Astrocyte (in vitro differentiated cells and primary cell): ENCODE measurements around the gene DLGAP1. TPM values are rescaled to one million over a fixed set of nuclear protein-coding genes. Genes with fewer than 3 reads are reported as not detected.

Source experiments
- DNase-seq: peaks from one replicate; pipeline ENCODE4 v3.0.0-alpha.2; 2010; ENCODE audit warnings: low read depth
- FAIRE-seq: peaks from 2 replicates; lab custom pipeline; 2011; peaks lifted over from hg19 to GRCh38; lab: Jason Lieb, UNC
- H2AFZ ChIP-seq: 2 replicates; pipeline ENCODE4 v1.6.0; 2012; ENCODE audit warnings: low read depth, low read length, inconsistent platforms
- H3K27ac ChIP-seq: 2 replicates; pipeline ENCODE4 v1.5.1; 2011; ENCODE audit warnings: low read depth, low read length, inconsistent platforms
- H3K27me3 ChIP-seq: 2 replicates; pipeline ENCODE4 v1.6.0; 2011; ENCODE audit warnings: low read length, inconsistent platforms; ENCODE audit not compliant: insufficient read depth
- H3K36me3 ChIP-seq: 2 replicates; pipeline ENCODE4 v1.5.1; 2011; ENCODE audit warnings: low read length, inconsistent platforms; ENCODE audit not compliant: insufficient read depth
- H3K4me1 ChIP-seq: 2 replicates; pipeline ENCODE4 v1.5.1; 2011; ENCODE audit warnings: low read length, inconsistent platforms; ENCODE audit not compliant: insufficient read depth
- H3K4me2 ChIP-seq: 2 replicates; pipeline ENCODE4 v1.6.0; 2012; ENCODE audit warnings: low read length, inconsistent platforms
- H3K4me3 ChIP-seq: 2 replicates; pipeline ENCODE4 v1.5.1; 2011; ENCODE audit warnings: low read depth, mild to moderate bottlenecking, low read length, inconsistent platforms; ENCODE audit not compliant: insufficient read depth
- H3K79me2 ChIP-seq: 2 replicates; pipeline ENCODE4 v1.6.0; 2012; ENCODE audit warnings: mild to moderate bottlenecking, low read length, inconsistent platforms; ENCODE audit not compliant: insufficient read depth
- H3K9ac ChIP-seq: 2 replicates; pipeline ENCODE4 v1.6.0; 2012; ENCODE audit warnings: mild to moderate bottlenecking, low read length, inconsistent platforms
- H3K9me3 ChIP-seq: 2 replicates; pipeline ENCODE4 v1.5.1; 2012; ENCODE audit warnings: low read depth, mild to moderate bottlenecking, low read length, inconsistent platforms; ENCODE audit not compliant: insufficient read depth
- H4K20me1 ChIP-seq: 2 replicates; pipeline ENCODE4 v1.6.0; 2012; ENCODE audit warnings: low read length, inconsistent platforms; ENCODE audit not compliant: insufficient read depth
- H3K27ac Mint-ChIP-seq: one replicate; pipeline ENCODE4 v1.8.0; 2021; ENCODE audit warnings: mild to moderate bottlenecking, mixed read lengths; ENCODE audit not compliant: unreplicated experiment
- H3K27me3 Mint-ChIP-seq: one replicate; pipeline ENCODE4 v1.8.0; 2021; ENCODE audit warnings: low read depth, mixed read lengths; ENCODE audit not compliant: unreplicated experiment
- H3K36me3 Mint-ChIP-seq: one replicate; pipeline ENCODE4 v1.8.0; 2021; ENCODE audit warnings: low read depth, mixed read lengths; ENCODE audit not compliant: unreplicated experiment
- H3K4me1 Mint-ChIP-seq: one replicate; pipeline ENCODE4 v1.8.0; 2021; ENCODE audit warnings: low read depth, mixed read lengths; ENCODE audit not compliant: unreplicated experiment
- H3K4me3 Mint-ChIP-seq: one replicate; pipeline ENCODE4 v1.8.0; 2021; ENCODE audit warnings: mild to moderate bottlenecking, moderate library complexity, mixed read lengths; ENCODE audit not compliant: unreplicated experiment
- H3K9me3 Mint-ChIP-seq: one replicate; pipeline ENCODE4 v1.8.0; 2021; ENCODE audit warnings: mild to moderate bottlenecking, mixed read lengths; ENCODE audit not compliant: unreplicated experiment
- CTCF ChIP-seq: IDR thresholded peaks from 2 replicates; pipeline ENCODE4 v1.5.1; 2011; ENCODE audit warnings: low read depth, mild to moderate bottlenecking, inconsistent platforms, low read length, moderate library complexity; ENCODE audit not compliant: insufficient read depth
- EZH2 ChIP-seq: IDR thresholded peaks from 2 replicates; pipeline ENCODE4 v1.6.1; 2012; ENCODE audit warnings: mild to moderate bottlenecking, low read length, inconsistent platforms; ENCODE audit not compliant: insufficient read depth
- total RNA-seq: library from RNA; stranded (reverse); gene quantifications from 2 replicates; pipeline ENCODE4 v1.2.1, GENCODE V29; 2021

DLGAP1 gene
- total RNA-seq, 1 donor from 2014 or later, result 2.3 TPM

DNA sequence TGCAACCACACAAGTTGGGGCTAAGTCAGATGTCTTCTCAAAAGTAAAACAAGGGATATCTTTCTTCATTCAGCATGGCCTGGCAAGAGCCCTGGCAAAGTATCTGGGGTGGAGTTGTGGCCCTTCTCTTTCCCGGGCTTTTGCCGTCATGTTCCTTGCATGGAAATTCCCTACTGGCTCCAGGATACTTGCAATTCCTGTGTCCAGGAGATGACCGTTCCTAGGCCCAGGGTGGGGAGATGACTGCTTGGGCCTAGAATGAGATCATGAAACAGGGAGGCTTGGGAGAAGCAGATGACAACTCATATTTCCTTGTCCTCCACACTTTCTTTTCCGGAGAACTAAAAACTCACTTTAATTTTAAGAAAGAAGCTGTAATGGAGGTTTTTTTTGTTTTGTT is 944.2 kb downstream of the DLGAP1 start:
- TF ChIP-seq EZH2 (no peak), CTCF (no peak)
- no peak overlapping the region for H3K9ac ChIP-seq
- no peaks in the 10 kb centered on the region for H3K36me3 ChIP-seq
- FAIRE-seq, result no peak
- Mint-ChIP-seq H3K4me3 (no peak overlapping the region), H3K27me3 (peaks cover 2% of the 10 kb centered on the region), H3K27ac (no peak overlapping the region), H3K9me3 (no peaks in the 10 kb centered on the region), H3K4me1 (peaks cover 21% of the 10 kb centered on the region), H3K36me3 (no peaks in the 10 kb centered on the region)
- no peaks in the 10 kb centered on the region for H3K4me1 ChIP-seq
- DNase-seq, result no peak
- no peaks in the 10 kb centered on the region for H3K9me3 ChIP-seq
- H3K79me2 ChIP-seq, result no peaks in the 10 kb centered on the region
- H3K4me2 ChIP-seq, result no peak overlapping the region
- H3K4me3 ChIP-seq, result no peak overlapping the region
- no peaks in the 10 kb centered on the region for H3K27me3 ChIP-seq
- no peaks in the 10 kb centered on the region for H4K20me1 ChIP-seq
- H2AFZ ChIP-seq, result no peak overlapping the region
- no peak overlapping the region for H3K27ac ChIP-seq

DNA sequence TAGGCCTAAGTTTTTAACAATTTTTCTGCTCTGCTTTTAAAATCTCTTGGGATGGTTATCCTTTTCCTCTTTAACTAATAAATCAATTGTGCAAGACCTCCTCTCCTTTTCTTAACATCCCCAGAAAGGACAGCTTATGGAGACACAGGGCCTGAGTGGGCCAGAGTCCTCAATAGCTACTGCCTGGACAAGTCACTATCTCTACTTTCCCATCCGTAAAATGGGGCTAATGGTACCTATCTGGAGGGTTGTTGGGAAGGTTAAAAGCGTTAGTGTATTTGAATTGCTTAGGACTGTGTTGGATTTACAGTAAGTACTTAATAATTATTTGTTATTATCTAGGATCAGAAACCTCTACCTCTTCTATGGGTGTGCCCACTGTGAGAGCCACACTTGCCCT is 945.1 kb downstream of the DLGAP1 start:
- Histone ChIP-seq H3K4me3 (no peak overlapping the region), H2AFZ (no peak overlapping the region), H3K27ac (no peak overlapping the region), H3K4me2 (no peak overlapping the region), H3K27me3 (no peaks in the 10 kb centered on the region), H4K20me1 (no peaks in the 10 kb centered on the region), H3K4me1 (no peaks in the 10 kb centered on the region), H3K36me3 (no peaks in the 10 kb centered on the region), H3K79me2 (no peaks in the 10 kb centered on the region), H3K9me3 (no peaks in the 10 kb centered on the region), H3K9ac (no peak overlapping the region)
- DNase-seq (no peak), FAIRE-seq (no peak)
- no peak for TF ChIP-seq CTCF
- no peak for TF ChIP-seq EZH2
- peaks cover 21% of the 10 kb centered on the region for H3K4me1 Mint-ChIP-seq
- peaks cover 2% of the 10 kb centered on the region for H3K27me3 Mint-ChIP-seq
- H3K4me3 Mint-ChIP-seq, result no peak overlapping the region
- no peak overlapping the region for H3K27ac Mint-ChIP-seq
- no peaks in the 10 kb centered on the region for H3K36me3 Mint-ChIP-seq
- no peaks in the 10 kb centered on the region for H3K9me3 Mint-ChIP-seq

- H3K36me3 ChIP-seq, result no peaks in the 10 kb centered on the region
- no peaks in the 10 kb centered on the region for H3K27me3 ChIP-seq
- H2AFZ ChIP-seq, result no peak overlapping the region
- H4K20me1 ChIP-seq, result no peaks in the 10 kb centered on the region
- H3K4me2 ChIP-seq, result no peak overlapping the region
- H3K4me1 Mint-ChIP-seq, result peaks cover 15% of the 10 kb centered on the region
- FAIRE-seq, result no peak
- H3K9ac ChIP-seq, result no peak overlapping the region
- no peaks in the 10 kb centered on the region for H3K4me1 ChIP-seq
- no peak for TF ChIP-seq EZH2
- TF ChIP-seq CTCF, result no peak
- H3K36me3 Mint-ChIP-seq, result no peaks in the 10 kb centered on the region
- no peak overlapping the region for H3K27ac Mint-ChIP-seq
- peak overlapping the region; percentile 27 for H3K4me3 Mint-ChIP-seq
- peaks cover 2% of the 10 kb centered on the region for H3K27me3 Mint-ChIP-seq
- H3K4me3 ChIP-seq, result no peak overlapping the region
- no peak for DNase-seq
- H3K79me2 ChIP-seq, result no peaks in the 10 kb centered on the region
- peaks cover 2% of the 10 kb centered on the region for H3K9me3 Mint-ChIP-seq
- no peak overlapping the region for H3K27ac ChIP-seq
- no peaks in the 10 kb centered on the region for H3K9me3 ChIP-seq
These were observed 946.2 kb downstream of the DLGAP1 start for GRCh38 chr18:3508576-3509549.
